GM21515 (cell line): ENCODE data around the gene RALGDS.

Experiments used
- ATAC-seq: cut with Tn5 transposase; IDR thresholded peaks from one replicate; pipeline ENCODE4 v1.9.1; 2021; ENCODE audit not compliant: unreplicated experiment

The RALGDS gene

DNA sequence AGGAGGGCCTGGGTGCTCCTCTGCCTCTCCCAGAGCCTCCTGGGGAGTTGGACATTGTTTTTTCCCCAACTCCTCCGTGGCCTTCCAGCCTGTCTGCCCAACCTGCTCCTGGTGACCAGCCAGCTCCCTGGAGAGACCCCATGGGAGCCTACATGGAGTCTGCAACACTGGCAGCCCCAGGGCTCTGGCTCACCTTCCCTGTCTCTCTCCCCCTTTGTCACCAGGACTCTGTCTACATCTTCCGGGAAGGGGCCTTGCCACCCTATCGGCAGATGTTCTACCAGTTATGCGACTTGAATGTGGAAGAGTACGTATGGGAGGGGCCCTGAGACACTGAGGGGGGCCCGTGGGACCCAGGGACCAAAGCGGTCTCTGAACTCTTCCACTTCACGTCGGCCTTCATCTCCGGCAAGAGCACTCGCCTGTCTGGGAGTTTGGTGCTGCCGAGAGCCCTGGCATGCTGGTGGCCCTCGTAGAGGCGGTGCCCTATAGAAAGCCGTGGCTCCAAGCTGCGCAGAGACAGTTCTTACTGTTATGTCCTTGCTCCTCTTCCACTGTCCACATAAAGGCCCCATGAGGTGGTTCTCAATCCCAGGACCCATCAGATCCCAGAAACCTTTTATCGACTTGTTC lies 65.1 kb downstream of the RALGDS start:
- no peak for ATAC-seq

DNA sequence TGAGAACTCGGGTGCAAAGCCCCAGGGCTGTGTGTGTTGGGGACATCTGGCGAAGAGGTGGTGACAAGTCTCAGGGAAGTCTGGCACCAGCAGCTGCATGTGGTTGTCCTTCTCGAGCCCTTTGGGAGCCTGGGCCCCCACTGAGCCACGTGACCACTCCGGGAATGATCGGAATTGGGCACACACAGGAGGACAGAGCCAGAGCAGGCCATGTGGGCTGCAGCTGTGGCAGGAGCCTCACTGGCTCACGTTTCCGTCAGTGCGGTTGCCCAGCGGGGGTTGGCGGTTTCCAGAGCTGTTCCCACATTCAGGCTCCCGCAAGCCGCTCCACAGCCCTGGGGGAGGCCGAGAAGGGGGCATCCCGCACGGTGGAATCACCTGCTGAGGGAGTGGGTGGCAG lies 66.1 kb downstream of the RALGDS start:
- ATAC-seq, result no peak

DNA sequence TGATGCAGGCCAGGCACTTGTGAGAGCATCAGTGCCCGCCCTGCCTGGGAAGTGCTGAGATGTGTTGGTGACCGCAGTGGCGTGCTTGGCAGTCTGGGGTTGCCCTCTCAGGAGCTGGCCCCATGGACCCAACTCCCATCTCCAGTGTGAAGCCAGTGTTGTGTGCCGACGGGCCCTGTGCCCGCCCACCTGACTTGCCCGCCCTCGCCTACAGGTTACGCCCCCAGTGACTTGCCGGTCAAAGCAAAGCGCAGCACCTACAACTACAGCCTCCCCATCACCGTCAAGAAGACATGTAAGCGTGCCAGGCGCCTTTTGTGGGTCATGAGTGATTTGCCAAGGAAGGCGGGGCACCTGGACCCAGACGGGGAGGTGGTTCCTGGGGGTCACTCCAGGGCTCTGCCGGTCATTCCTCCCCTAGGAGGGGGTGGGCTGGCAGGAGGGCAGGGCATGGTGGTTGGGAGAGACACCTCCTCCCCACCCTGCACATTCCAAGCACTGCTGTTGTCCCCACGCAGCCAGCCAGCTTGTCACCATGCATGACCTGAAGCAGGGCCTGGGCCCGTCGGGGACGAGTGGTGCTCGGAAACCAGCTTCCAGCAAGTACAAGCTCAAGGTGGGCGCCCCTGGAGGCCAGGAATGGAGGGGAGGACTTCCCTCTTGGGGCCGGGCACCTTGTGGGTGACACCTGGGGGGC lies 66.7 kb downstream of the RALGDS start:
- ATAC-seq, result no peak

DNA sequence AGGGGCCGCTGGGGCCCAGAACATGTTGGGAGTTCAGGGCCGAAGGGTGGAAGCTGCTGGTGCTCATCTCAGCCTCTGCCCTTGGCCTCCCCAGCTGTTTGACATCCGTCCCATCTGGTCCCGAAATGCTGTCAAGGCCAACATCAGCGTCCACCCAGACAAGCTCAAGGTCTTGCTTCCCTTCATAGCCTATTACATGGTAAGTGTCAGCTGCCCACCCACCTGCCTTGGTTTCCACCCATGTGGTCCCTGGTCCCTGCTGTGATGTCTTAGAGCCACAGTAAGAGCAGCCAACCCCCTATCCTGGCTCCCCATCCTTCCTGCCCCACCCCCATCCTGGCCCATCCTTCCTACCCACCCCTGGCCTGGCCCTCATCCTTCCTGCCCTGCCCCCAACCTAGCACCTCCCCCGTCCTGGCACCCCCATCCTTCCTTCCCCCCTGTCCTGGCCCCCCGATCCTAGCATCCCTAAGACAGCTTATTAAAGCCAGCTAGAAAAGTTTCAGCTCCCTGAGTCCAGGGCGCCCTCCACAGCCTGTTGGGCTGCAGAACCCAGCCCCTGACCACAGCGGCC lies 69.0 kb downstream of the RALGDS start:
- ATAC-seq, result no peak

DNA sequence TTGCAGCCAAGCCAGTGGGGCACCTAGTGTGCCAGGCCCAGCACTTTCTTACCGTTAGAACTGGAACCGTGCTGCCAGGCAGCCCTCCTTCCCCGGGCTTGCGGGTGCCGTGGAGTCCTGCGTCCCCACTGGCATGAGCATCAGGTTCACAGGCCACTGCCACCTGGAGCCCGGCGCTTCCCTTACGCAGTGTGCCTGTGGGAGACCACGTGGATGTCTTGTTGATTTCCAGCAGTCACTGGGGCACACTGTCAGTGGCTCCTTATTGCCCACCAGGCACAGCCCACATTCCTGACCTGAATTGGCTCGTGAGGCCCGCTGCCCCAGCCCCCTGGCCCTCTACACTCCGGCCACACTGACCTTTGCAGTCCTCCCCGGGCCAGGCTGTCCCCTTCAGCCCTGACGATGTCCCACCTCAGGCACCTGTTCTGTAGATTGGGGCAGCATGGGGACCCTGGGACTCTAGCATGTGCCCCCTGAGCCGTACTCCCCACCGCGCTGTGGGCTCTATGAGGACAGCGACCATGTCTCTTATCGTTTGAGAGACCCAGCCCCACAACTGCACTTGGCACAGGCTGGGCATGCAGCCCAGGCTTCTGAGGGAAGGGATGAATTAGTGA lies 69.6 kb downstream of the RALGDS start:
- no peak for ATAC-seq

DNA sequence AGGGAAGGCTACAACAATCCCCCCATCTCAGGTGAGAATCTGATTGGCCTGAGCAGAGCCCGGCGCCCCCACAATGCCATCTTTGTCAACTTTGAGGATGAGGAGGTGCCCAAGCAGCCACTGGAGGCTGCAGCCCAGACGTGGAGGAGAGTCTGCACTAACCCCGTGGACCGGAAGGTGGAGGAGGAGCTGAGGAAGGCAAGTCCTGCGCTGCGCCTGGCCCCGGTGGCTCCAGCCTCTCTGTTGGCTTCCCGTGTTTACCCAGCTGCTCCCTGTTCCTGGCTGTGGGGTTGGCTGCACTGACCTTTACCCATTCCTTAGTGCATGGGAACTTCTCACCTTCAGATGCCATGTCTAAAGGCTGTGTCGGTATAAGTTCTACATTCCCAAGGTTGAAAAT lies 70.3 kb downstream of the RALGDS start:
- no peak for ATAC-seq

GRCh38 chr9:133050142-133050541 lies 70.9 kb downstream of the RALGDS start:
- no peak for ATAC-seq

GRCh38 chr9:133049043-133049442 lies 72.0 kb downstream of the RALGDS start:
- ATAC-seq, result no peak

- no peak for ATAC-seq
These were observed 72.4 kb downstream of the RALGDS start for GRCh38 chr9:133048595-133048994.
